H54 (cell line): ENCODE data around the gene ADGRV1.

Experiments
- DNase-seq: peaks from one replicate; pipeline ENCODE4 v3.0.0; 2011; ENCODE audit warnings: low spot score, mixed read lengths; ENCODE audit not compliant: insufficient read length
- FAIRE-seq: peaks from 3 replicates; lab custom pipeline; 2011; peaks lifted over from hg19 to GRCh38; lab: Jason Lieb, UNC
- POLR2A ChIP-seq: IDR thresholded peaks from 2 replicates; pipeline ENCODE4 v1.6.1; 2011; ENCODE audit warnings: low read depth, mild to moderate bottlenecking, low read length

Gene ADGRV1

DNA sequence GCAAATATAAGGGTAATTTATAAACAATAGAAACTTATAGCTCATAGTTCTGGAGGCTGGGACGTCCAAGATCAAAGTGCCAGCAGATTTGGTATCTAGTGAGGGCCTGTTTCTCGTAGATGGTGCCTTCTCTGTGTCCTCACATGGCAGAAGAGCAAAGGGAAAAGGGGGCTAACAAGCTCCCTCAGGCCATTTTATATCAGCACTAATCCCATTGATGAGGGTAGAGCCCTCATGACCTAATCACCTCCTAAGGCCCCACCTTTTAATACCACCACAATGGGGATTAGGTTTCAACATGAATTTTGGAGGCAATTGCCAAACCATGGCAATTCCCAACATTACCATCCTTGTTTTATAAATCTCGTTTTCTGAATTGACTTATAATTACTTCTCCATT lies 564.7 kb downstream of the ADGRV1 start:
- DNase-seq = no peak
- FAIRE-seq = no peak
- TF ChIP-seq POLR2A = no peak

DNA sequence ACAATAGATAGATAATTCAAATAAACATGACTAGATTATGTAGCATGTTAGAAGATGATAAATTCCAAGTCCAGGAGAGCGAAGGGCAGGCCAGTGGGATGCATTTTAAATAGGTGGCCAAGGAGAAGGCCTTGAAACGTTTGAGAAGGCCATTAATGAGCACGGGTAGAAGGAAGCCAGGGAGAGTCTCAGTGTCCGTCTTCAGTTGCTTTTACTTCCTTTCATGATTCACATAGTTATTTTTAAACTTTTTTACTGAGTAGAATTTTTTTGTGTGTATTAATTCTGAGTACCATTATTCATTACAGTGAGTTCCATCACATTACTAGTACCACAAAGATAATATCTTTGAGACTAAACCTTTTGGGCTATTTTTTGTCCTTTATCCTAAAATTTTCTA lies 565.3 kb downstream of the ADGRV1 start:
- no peak for FAIRE-seq
- no peak for DNase-seq
- no peak for TF ChIP-seq POLR2A

DNA sequence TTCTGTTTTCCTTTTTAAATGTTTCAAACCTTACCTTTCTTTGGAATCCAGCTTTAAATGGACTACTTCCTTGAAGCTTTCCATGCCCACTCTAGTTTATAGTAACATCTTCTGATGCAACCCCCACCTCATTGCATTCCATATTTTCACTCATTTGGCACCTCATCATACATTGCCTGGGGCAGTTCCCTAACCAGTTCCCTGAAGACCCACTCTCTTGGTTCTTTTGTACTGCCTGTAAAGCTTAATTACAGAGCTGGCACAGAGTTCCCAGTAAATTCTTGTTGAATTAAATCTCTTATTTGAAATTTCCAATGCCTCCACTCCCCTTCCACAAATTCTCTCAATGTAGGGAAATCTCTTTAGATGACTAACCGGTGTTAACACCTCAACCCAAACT lies 567.3 kb downstream of the ADGRV1 start:
- no peak for FAIRE-seq
- no peak for DNase-seq
- TF ChIP-seq POLR2A = no peak

DNA sequence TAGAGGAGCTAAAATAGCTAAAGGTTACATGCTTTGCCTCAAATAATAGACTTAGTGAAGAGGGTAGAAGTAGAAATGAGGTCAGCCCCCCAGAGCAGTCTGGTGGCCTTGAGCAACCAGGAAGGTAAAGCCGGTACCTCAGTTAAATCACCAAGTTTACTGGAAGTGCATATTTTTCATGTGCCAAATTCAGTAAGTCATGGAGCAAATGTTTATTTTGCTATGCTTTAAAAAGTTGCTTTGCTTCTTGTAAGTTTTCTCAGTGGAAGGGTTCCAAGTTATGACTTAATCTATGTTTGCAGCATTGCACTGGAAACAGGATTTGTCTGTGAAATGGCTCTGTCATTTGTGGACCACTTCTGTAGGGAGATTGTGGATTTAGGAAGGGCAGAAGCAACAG lies 567.9 kb downstream of the ADGRV1 start:
- DNase-seq = no peak
- no peak for TF ChIP-seq POLR2A
- FAIRE-seq = peak; percentile 30

DNA sequence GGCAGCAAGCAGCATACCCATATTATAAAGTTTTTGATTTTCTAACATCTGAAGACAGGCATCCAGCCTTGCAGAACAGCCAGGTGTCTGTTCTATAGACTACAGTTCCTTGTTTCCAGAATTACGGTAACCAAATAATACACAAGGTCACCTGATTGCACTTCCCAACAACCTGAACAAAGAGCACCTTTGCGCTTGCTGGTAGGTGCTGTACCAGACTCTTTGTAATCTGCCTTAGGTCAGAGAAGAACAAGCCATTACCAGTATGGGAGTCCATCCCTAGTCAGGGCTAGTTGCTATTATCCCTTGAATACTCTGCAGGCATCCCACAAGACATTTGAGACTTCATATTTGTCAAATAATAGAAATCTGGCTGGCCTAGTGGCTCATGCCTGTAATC lies 568.3 kb downstream of the ADGRV1 start:
- no peak for DNase-seq
- no peak for FAIRE-seq
- TF ChIP-seq POLR2A = no peak

DNA sequence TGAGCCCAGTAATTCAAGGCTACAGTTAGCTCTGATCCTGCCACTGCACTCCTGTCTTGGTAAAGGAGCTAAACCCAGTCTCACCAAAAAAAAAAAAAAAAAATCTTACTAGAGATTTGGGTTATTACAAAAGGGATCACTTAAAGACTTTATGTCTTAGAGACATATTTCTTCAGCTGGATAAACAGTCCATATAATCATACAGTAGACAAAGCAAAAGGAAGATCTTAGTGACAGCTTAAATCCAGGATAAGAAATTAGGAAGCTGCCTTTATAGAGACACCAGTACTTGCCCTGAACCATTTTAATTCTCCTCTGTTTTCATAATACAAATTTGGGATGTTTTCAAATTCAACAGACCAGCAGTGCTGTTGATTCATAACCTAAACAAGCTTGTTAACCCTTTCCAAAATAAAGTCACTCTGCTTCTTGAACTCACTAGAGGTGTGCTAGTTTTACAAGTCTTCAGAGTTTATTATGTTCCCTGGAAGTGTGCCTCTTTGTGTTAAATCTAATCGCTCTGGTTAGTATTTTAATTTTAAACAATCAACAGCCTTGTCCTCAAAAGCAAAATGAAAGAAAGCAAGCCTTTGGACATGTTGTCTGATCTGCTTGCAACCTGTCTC lies 569.0 kb downstream of the ADGRV1 start:
- DNase-seq = no peak
- no peak for TF ChIP-seq POLR2A
- no peak for FAIRE-seq

DNA sequence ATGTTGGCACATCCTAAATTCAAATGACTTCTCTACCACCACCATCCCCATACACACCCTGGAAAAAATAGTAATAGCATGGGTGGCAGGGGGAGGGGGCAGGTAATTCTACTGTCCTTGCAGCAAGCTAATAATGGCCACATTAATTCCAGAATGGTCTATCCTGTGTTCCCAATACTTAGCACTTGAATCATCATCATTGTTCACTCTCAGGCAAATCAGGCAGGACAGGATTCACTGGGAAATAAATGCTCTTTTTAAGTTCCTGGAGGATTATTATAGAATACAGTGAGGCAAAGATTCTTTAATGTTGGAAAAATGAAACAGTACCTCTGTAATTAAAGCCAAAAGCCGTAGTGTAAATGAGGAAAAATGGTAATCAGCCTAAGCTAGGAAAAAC lies 570.0 kb downstream of the ADGRV1 start:
- FAIRE-seq (no peak), DNase-seq (no peak)
- TF ChIP-seq POLR2A = no peak

DNA sequence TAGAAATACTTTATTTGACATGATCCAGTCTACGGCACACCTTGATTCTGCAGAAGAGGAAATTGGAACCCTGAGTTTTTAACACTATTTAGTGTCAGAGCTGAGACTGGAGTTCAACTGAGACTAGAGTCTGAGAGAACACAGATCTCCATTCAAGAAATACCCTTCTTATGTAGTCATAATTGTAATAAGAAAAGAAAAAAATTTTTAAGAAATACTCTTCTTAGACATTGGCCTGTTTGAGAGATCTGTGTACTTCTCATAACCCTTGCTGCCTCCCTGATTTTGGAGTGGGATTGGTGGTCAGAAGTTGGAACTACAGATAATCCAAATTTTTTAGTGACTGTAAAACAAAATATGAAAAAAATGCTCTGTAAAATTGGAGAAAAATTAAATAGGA lies 571.2 kb downstream of the ADGRV1 start:
- FAIRE-seq (no peak), DNase-seq (no peak)
- TF ChIP-seq POLR2A = no peak

DNA sequence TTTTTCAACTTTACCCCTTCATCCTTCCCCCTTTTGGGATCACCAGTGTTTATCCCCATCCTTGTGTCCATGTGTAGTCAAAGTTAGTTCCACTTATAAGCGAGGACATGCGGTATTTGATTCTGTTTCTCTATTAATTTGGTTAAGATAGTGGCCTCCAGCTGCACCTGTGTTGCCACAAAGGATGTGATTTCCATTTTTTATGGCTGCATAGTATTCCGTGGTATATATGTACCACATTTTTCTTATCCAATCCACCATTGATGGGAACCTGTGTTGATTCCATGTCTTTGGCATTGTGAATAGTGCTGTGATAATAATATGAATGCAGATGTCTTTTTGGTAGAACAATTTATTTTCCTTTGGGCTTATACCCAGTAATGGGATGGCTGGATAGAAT lies 572.2 kb downstream of the ADGRV1 start:
- no peak for TF ChIP-seq POLR2A
- FAIRE-seq (no peak), DNase-seq (no peak)

DNA sequence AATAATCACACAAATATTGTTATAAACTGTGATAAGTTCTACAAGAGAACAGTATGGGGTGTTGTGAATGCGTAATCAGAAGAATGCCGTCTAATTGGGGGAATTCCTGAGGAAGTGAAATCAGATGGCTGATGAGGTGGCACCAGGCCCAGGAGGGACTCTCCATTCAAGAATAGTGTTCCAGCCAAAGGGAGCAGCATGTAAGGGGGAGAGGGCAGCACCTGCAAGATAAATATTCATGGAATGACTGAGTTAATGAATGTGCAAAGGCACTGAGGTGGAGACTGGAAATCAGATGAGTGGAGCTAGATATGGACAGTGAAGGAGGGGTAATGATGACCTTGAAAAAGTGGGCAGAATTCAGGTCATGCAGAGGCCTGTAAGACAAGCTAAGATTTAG lies 574.0 kb downstream of the ADGRV1 start:
- TF ChIP-seq POLR2A = no peak
- no peak for FAIRE-seq
- DNase-seq = no peak

DNA sequence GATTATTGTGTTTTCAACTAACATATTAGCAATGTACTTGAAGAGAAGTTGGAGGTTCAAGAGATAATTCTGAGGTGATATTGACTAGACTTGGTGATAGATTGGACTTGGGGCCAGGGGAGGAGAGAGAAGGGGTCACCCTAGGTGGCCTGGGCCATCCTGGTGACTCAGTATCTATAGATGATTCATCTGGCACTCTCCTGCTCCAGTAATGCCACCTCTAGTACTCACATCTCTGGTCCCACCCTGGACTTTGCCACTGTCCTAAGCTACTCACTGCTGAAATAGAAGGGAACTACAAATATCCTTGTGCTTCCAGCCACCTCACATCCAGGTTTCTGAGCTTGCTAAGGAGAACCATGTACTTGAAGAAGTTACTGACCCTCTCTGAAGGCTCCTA lies 574.6 kb downstream of the ADGRV1 start:
- FAIRE-seq = peak; percentile 36
- no peak for TF ChIP-seq POLR2A

DNA sequence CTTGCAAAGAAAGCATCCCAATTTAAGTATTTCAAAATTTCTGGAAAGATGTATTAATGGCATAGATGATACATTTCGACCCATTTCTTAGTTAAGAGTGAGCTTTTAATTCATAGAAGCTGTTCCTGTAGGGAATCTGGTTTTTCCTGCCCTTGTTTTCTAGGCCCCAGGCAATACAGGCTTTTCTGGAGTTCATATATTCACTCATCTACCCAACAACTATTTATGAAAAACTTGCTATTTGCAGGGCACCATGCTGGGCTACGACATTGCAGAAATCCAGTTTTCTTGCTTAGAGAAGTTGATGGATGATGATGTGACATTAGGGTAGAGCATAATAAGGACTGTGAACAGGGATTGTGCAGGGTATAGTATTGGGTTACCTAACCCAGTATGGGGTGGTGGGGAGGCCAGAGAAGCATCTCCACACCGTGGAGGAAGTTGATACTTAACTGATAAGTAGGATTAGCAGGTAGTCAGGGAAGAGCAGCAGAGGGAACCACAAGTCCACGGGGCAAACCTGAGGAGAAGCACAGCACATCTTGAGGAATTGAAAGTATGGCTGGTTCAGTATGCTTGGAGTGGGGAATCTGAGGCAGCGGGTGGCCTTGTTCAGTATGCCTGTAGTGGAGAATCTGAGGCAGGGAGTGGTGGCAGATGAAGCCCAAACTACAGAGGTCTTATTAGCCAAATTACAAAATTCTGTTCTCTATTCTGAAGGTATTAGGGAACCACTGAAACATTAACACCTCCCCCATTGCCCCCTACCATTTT lies 577.1 kb downstream of the ADGRV1 start:
- DNase-seq (no peak), FAIRE-seq (peak; percentile 41)
- no peak for TF ChIP-seq POLR2A

More for the DNA sequence above, 574.6 kb downstream of the ADGRV1 start:
- no peak for DNase-seq

DNA sequence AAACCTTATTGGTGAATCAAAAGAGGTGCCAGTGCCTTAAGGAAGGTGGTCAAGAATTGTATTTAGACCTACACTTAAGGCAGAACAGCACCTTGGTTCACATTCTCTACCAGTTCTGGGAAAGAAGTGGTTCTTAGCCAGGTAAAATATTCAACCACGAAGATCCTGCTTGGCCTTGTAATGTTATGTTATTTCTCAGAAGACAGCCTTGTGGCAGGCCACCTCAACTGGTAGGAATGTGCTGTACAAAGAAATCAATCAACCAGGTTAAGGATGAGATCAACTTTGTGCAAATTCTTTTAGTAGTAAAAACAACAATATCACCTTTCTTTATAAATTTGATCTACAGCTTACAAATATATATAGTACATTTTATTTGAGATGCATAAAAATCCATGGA lies 577.7 kb downstream of the ADGRV1 start:
- peak; percentile 17 for DNase-seq
- no peak for TF ChIP-seq POLR2A
- peak; percentile 55 for FAIRE-seq

DNA sequence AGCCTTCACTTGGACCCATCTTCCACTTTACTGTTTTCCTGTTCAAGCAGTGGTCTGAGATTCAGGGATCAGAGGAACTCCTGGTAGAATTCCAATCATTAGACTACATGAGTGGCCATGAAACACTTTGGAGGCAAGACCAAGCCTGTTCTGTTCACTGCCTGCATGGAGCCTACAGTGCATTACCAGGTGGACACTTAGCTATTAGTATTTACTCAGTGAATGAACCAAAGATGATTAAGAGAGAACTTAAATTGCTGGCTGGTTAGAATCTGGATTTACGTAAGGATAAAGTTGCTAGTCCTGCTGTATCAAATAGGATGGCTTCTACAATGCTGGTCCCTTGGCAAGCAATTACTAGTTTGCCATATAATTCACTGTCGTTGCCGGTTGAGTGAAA lies 579.0 kb downstream of the ADGRV1 start:
- FAIRE-seq = no peak
- no peak for TF ChIP-seq POLR2A

More for the DNA sequence above, 579.0 kb downstream of the ADGRV1 start:
- no peak for DNase-seq
